ENCODE results near the gene NDUFA11. TPM values are rescaled to one million over a fixed set of nuclear protein-coding genes. Genes with fewer than 3 reads are reported as not detected.

The NDUFA11 gene
- total and polyA plus RNA-seq, 8 donors: 22.2 to 524 (median 344) TPM

GRCh38 chr19:5897189-5897969 is 6.2 kb downstream of the NDUFA11 start:
- TF ChIP-seq POLR2AphosphoS5 (IDR thresholded peaks at IDR 0.05) (no peak), EP300 (IDR thresholded peaks at IDR 0.05) (no peak), POLR2A (IDR thresholded peaks at IDR 0.05) (no peak), CTCF (IDR thresholded peaks at IDR 0.05) (no peak)
- peaks cover 16 to 70% (median 36%) of the 10 kb centered on the region in 4 donors for H3K4me1 ChIP-seq
- intact Hi-C loops (cut with DNase I; ENCODE audit: low total_unique reads): loop anchor here (10.0 kb wide), 1 partner anchor 93 kb away; the partner anchor contains the start of gene NRTN
- WGBS, 5 donors: 82 to 95% (median 88%) methylated on average over 19 to 30 of the region's 30 CpGs
- peaks cover 22 to 52% (median 43%) of the 10 kb centered on the region in 4 donors for H3K36me3 ChIP-seq
- no peaks in the 10 kb centered on the region for H3K9me3 ChIP-seq
- peaks cover 0 to 5% (median 1%) of the 10 kb centered on the region in 3 donors for H3K27me3 ChIP-seq
- no peak overlapping the region for H3K4me3 ChIP-seq
- H3K27ac ChIP-seq: peak overlapping the region in 1 of 5 donors; percentile 77
- DNase-seq: peak in 1 of 2 donors; percentile 6

- H3K4me1 ChIP-seq: peaks cover 16 to 69% (median 36%) of the 10 kb centered on the region in 4 donors
- H3K4me3 ChIP-seq: no peak overlapping the region
- DNase-seq: no peak
- intact Hi-C loops (cut with DNase I; ENCODE audit: low total_unique reads): loop anchor here (10.0 kb wide), 1 partner anchor 92 kb away; the partner anchor contains the start of gene NRTN
- 85 to 90% (median 87%) methylated on average over 26 to 29 of the region's 29 CpGs for WGBS, 5 donors
- H3K36me3 ChIP-seq: peaks cover 22 to 52% (median 43%) of the 10 kb centered on the region in 4 donors
- TF ChIP-seq EP300 (IDR thresholded peaks at IDR 0.05) (no peak), POLR2A (IDR thresholded peaks at IDR 0.05) (no peak), POLR2AphosphoS5 (IDR thresholded peaks at IDR 0.05) (no peak), CTCF (IDR thresholded peaks at IDR 0.05) (no peak)
- H3K9me3 ChIP-seq: no peaks in the 10 kb centered on the region
- peaks cover 0 to 14% (median 10%) of the 10 kb centered on the region in 3 donors for H3K27me3 ChIP-seq
- H3K27ac ChIP-seq: peak overlapping the region in 1 of 5 donors; percentile 77
These were observed 7.1 kb downstream of the NDUFA11 start for GRCh38 chr19:5896365-5897076.

- DNase-seq: peak in 1 of 2 donors; percentile 7
- Histone ChIP-seq H3K9me3 (no peaks in the 10 kb centered on the region), H3K36me3 (peaks cover 22 to 48% (median 40%) of the 10 kb centered on the region in 4 donors), H3K27me3 (peaks cover 0 to 16% (median 14%) of the 10 kb centered on the region in 3 donors), H3K4me3 (no peak overlapping the region), H3K4me1 (peaks cover 16 to 64% (median 35%) of the 10 kb centered on the region in 4 donors), H3K27ac (peak overlapping the region in 2 of 5 donors; percentile 25 to 77)
- intact Hi-C loops (cut with DNase I; ENCODE audit: low total_unique reads): loop anchor here (10.0 kb wide), 1 partner anchor 91 kb away; the partner anchor contains the start of gene NRTN
- no peak for TF ChIP-seq POLR2AphosphoS5 (IDR thresholded peaks at IDR 0.05)
- no peak for TF ChIP-seq CTCF (IDR thresholded peaks at IDR 0.05)
- no peak for TF ChIP-seq EP300 (IDR thresholded peaks at IDR 0.05)
- no peak for TF ChIP-seq POLR2A (IDR thresholded peaks at IDR 0.05)
- 84 to 93% (median 89%) methylated on average over 8 of the region's 8 CpGs for WGBS, 5 donors
These were observed 7.7 kb downstream of the NDUFA11 start for GRCh38 chr19:5895890-5896289.

- Histone ChIP-seq H3K4me3 (no peak overlapping the region), H3K27ac (peak overlapping the region in 2 of 5 donors; percentile 52 to 77), H3K36me3 (peaks cover 22 to 44% (median 36%) of the 10 kb centered on the region in 4 donors), H3K27me3 (peaks cover 0 to 21% (median 14%) of the 10 kb centered on the region in 3 donors), H3K4me1 (peaks cover 16 to 62% (median 32%) of the 10 kb centered on the region in 4 donors), H3K9me3 (no peaks in the 10 kb centered on the region)
- peak in 1 of 2 donors; percentile 7 for DNase-seq
- intact Hi-C loops (cut with DNase I; ENCODE audit: low total_unique reads): loop anchor here (10.0 kb wide), 1 partner anchor 91 kb away; the partner anchor contains the start of gene NRTN
- TF ChIP-seq EP300 (IDR thresholded peaks at IDR 0.05): peak; percentile 32
- TF ChIP-seq CTCF (IDR thresholded peaks at IDR 0.05): no peak
- 79 to 83% (median 82%) methylated on average over 10 to 15 of the region's 15 CpGs for WGBS, 5 donors
These were observed 8.2 kb downstream of the NDUFA11 start for GRCh38 chr19:5895409-5895808.
